T-helper 1 cell treated with Interleukin-12 subunit alpha and Interleukin-12 subunit beta and Interleukin-4 antibody, amounts not matched to agents 30 μg/mL and 1 μg/mL, for 36 hours (primary cell): Measurements from ENCODE around the gene NCK2.
A peak's percentile ranks its signal among the peaks of the same experiment; 100 is the strongest.

Experiments
- H3K27ac Mint-ChIP-seq: one replicate; pipeline ENCODE4 v1.8.0; 2021; ENCODE audit warnings: mild to moderate bottlenecking, mixed read lengths
- H3K27me3 Mint-ChIP-seq: one replicate; pipeline ENCODE4 v1.8.0; 2021; ENCODE audit warnings: low read depth, mixed read lengths
- H3K36me3 Mint-ChIP-seq: one replicate; pipeline ENCODE4 v1.8.0; 2021; ENCODE audit warnings: low read depth, mixed read lengths
- H3K4me1 Mint-ChIP-seq: one replicate; pipeline ENCODE4 v1.8.0; 2021; ENCODE audit warnings: low read depth, mixed read lengths
- H3K4me3 Mint-ChIP-seq: one replicate; pipeline ENCODE4 v1.8.0; 2021; ENCODE audit warnings: mild to moderate bottlenecking, moderate library complexity, mixed read lengths
- H3K9me3 Mint-ChIP-seq: one replicate; pipeline ENCODE4 v1.8.0; 2021; ENCODE audit warnings: mixed read lengths

The NCK2 gene

DNA sequence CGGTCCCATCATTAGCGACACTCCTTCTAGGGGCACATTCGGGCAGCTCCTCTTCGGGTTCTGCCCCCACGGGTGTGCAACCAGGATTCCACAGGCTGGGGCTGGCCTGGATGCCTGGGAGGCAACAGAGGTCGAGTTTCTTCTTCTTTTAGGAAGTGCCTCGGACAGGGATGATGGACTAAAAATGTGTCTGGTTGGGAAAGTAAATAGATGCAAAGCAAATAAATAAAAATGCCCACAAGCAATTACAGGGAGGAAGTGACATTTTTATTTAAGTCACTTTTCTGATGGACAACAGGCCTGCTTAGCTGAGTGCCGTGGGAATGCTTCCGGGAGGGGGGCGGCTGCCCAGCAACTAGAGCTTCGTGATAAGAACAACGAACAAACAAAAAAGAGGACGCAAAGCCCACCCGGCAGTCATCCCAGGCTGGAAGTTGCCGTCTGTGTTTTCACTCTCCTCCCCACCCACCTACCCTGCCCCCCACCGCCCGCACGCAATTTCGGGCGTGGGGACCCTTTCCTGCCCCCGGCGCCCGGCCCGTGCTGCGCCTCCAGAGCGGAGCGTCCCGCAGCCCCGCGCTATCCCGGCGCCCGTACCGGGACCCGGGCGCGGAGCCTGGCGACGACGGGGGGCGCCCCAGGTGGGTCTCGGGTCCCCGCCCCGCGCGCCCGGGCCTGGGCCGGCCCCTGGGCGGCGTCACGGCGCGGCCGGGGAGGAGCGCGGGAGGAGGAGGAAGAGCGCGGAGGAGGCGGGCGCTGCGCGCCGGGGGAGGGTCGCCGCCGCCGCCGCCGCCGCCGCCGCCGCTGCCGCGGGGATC, 412 bp upstream of the NCK2 start:
- Mint-ChIP-seq H3K27me3 (no peaks in the 10 kb centered on the region), H3K36me3 (peaks cover 38% of the 10 kb centered on the region), H3K4me3 (peak overlapping the region; percentile 81), H3K4me1 (peaks cover 75% of the 10 kb centered on the region), H3K9me3 (peaks cover 8% of the 10 kb centered on the region), H3K27ac (peak overlapping the region; percentile 86)

DNA sequence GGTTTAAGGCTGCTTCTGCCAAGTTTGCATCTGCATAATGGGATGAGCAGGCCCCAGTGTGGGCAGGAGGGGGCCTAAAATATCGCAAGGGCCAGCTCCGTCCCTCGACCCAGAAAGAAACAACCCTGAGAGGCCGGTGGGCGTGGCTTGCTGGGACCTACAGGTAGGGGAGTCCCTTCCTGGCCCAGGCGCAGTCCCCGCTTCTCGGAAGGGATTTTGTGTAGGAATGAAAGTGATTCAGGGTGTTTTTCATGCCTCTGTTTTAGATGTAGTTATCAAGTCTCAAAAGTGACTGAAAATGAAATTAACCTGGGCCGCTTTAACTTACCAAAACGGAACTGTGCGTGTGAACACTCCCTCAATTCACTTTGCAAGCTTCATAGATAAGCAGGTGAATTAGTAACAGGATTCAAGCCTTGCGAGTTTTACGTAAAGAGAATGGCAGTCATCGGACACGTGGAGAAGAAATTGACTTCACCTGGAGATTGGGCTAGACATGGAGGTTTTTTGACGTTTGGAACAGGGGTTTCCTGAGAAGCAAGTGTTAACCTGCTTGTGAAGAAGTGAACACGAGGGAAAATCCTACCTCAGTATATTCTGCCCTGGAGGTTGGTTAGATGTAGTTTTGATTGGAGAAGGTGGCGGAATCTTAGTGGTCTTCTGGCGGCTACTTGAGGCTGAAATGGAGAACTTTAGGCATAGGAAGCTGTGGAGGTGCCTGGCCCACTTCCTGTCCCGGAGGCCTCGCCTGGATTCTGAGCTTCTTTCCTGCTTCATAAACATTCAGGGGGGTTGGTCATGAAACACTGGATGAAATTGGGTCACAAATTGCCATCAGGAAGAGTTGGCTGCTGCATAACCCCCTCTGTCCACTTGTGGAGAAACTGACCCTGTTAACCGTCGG, 1.7 kb downstream of the NCK2 start:
- no peaks in the 10 kb centered on the region for H3K9me3 Mint-ChIP-seq
- H3K27ac Mint-ChIP-seq = peak overlapping the region; percentile 95
- H3K27me3 Mint-ChIP-seq = no peaks in the 10 kb centered on the region
- H3K4me1 Mint-ChIP-seq = peaks cover 76% of the 10 kb centered on the region
- peak overlapping the region; percentile 95 for H3K4me3 Mint-ChIP-seq
- peaks cover 48% of the 10 kb centered on the region for H3K36me3 Mint-ChIP-seq

GRCh38 chr2:105747254-105747894, 2.7 kb downstream of the NCK2 start:
- H3K36me3 Mint-ChIP-seq = peaks cover 47% of the 10 kb centered on the region

DNA sequence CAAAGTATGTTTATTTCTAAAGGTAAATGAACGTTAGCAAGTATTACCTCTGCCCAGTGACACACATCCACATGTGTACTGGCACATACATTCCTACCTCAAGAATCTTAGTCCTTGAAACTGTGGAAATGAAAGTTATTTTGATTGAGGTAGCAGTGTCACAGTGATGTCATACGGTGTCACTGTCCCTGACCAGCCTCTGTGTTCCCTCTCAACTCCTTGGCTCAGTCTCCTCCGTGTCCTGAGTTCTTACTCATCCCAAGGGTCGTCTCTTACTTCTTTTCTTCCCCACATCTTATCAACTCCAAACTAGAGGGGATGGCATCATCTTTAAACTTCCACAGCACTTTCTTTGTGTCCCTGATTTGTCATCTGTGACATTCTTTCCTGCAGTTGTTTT, 3.3 kb downstream of the NCK2 start:
- H3K36me3 Mint-ChIP-seq = peaks cover 50% of the 10 kb centered on the region
- peaks cover 69% of the 10 kb centered on the region for H3K4me1 Mint-ChIP-seq

More at GRCh38 chr2:105747254-105747894, 2.7 kb downstream of the NCK2 start:
- Mint-ChIP-seq H3K4me1 (peaks cover 70% of the 10 kb centered on the region), H3K4me3 (peak overlapping the region; percentile 95), H3K27ac (peak overlapping the region; percentile 95), H3K9me3 (no peaks in the 10 kb centered on the region), H3K27me3 (no peaks in the 10 kb centered on the region)

DNA sequence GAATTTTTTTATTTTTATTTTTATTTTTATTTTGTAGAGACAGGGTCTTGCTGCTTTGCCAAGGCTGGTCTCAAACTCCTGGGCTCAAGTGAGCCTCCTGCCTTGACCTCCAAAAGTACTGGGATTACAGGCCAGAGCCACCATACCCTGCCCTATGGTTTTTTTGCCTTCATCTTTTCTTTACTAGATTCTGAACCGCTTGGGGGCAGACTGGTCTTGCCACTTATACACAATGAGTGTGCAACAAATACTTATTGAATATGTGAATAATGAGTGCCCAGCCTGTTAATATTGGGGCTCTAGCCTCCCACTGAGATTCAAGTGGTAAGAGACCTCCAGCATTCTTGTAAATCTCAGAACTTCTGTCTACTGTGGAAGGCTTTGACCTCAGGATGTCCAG, 3.9 kb downstream of the NCK2 start:
- H3K27ac Mint-ChIP-seq = peak overlapping the region; percentile 94
- H3K4me3 Mint-ChIP-seq = peak overlapping the region; percentile 95

More for the DNA sequence above, 3.3 kb downstream of the NCK2 start:
- Mint-ChIP-seq H3K9me3 (no peaks in the 10 kb centered on the region), H3K27me3 (no peaks in the 10 kb centered on the region), H3K27ac (peak overlapping the region; percentile 95), H3K4me3 (peak overlapping the region; percentile 95)

GRCh38 chr2:105749583-105750400, 5.1 kb downstream of the NCK2 start:
- Mint-ChIP-seq H3K27me3 (no peaks in the 10 kb centered on the region), H3K27ac (peak overlapping the region; percentile 94), H3K4me3 (peak overlapping the region; percentile 95), H3K9me3 (no peaks in the 10 kb centered on the region), H3K4me1 (peaks cover 76% of the 10 kb centered on the region), H3K36me3 (peaks cover 61% of the 10 kb centered on the region)

More for the DNA sequence above, 3.9 kb downstream of the NCK2 start:
- Mint-ChIP-seq H3K36me3 (peaks cover 52% of the 10 kb centered on the region), H3K4me1 (peaks cover 71% of the 10 kb centered on the region), H3K27me3 (no peaks in the 10 kb centered on the region), H3K9me3 (no peaks in the 10 kb centered on the region)

GRCh38 chr2:105750735-105751134, 6.0 kb downstream of the NCK2 start:
- Mint-ChIP-seq H3K9me3 (no peaks in the 10 kb centered on the region), H3K27ac (peak overlapping the region; percentile 94), H3K4me3 (peak overlapping the region; percentile 95), H3K27me3 (no peaks in the 10 kb centered on the region), H3K36me3 (peaks cover 65% of the 10 kb centered on the region), H3K4me1 (peaks cover 84% of the 10 kb centered on the region)

GRCh38 chr2:105751272-105751671, 6.6 kb downstream of the NCK2 start:
- no peaks in the 10 kb centered on the region for H3K9me3 Mint-ChIP-seq
- peak overlapping the region; percentile 95 for H3K4me3 Mint-ChIP-seq
- H3K36me3 Mint-ChIP-seq = peaks cover 63% of the 10 kb centered on the region
- no peaks in the 10 kb centered on the region for H3K27me3 Mint-ChIP-seq
- H3K27ac Mint-ChIP-seq = peak overlapping the region; percentile 94
- H3K4me1 Mint-ChIP-seq = peaks cover 86% of the 10 kb centered on the region

DNA sequence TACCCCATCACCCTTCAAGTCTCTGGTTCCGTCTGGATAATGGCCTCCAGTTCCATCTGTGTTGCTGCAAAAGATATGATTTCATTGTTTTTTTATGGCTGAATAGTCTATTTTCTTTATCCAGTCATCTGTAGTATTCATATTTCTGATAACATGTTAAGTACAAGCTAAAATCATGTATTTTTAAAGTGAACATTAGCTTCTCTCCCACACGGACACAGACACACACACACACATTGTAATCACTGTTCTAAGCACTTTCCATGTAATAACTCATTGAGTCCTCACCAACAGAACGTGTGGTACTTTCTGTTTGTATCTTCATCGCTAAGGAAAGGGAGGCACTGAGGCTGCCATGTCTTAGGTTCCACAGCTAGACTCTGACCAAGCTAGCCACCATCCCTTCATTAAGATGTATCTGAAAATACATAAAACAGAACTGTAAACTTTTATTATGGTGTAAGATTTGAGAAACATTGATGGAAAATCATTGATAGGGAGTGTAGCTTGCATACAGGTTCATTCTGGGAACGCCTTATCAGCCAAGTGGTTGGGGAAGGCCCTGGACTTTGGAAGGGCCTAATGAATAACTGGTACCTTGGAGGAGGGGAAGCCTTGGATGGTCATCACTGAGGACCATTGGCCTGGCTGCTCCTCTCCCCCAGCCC, 8.1 kb downstream of the NCK2 start:
- H3K27me3 Mint-ChIP-seq = no peaks in the 10 kb centered on the region
- H3K36me3 Mint-ChIP-seq = peaks cover 59% of the 10 kb centered on the region
- H3K27ac Mint-ChIP-seq = peak overlapping the region; percentile 84
- no peaks in the 10 kb centered on the region for H3K9me3 Mint-ChIP-seq
- H3K4me3 Mint-ChIP-seq = peak overlapping the region; percentile 19
- H3K4me1 Mint-ChIP-seq = peaks cover 84% of the 10 kb centered on the region

- H3K27ac Mint-ChIP-seq = peak overlapping the region; percentile 84
- H3K4me3 Mint-ChIP-seq = peak overlapping the region; percentile 50
- peaks cover 83% of the 10 kb centered on the region for H3K4me1 Mint-ChIP-seq
- no peaks in the 10 kb centered on the region for H3K9me3 Mint-ChIP-seq
- H3K27me3 Mint-ChIP-seq = no peaks in the 10 kb centered on the region
- peaks cover 59% of the 10 kb centered on the region for H3K36me3 Mint-ChIP-seq
Observed at GRCh38 chr2:105753380-105753779, 8.7 kb downstream of the NCK2 start.

GRCh38 chr2:105754011-105754410, 9.3 kb downstream of the NCK2 start:
- Mint-ChIP-seq H3K27me3 (no peaks in the 10 kb centered on the region), H3K4me3 (peak overlapping the region; percentile 50), H3K9me3 (no peaks in the 10 kb centered on the region), H3K27ac (peak overlapping the region; percentile 84), H3K4me1 (peaks cover 84% of the 10 kb centered on the region), H3K36me3 (peaks cover 59% of the 10 kb centered on the region)

DNA sequence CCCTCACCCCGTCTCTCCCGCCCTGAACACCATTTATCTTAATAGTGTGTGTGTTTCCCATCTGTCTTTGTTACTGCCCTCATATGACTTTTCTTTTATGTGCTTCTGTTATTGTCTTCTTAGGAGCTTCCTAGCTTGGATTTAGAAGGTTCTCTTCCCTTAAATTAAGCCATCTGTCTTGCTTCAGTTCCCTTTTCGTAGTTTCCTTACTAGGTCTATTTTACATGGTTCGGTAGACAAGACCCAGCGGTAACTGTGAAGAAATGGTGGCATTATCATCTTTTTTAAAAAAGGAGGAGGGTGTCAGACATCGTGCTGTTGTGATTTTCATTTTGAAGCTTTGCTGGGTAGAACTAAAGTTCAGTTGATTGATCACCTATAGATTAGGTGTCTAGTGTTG, 10.3 kb downstream of the NCK2 start:
- Mint-ChIP-seq H3K9me3 (no peaks in the 10 kb centered on the region), H3K27me3 (no peaks in the 10 kb centered on the region), H3K27ac (peak overlapping the region; percentile 84), H3K36me3 (peaks cover 56% of the 10 kb centered on the region), H3K4me3 (peak overlapping the region; percentile 55), H3K4me1 (peaks cover 83% of the 10 kb centered on the region)

DNA sequence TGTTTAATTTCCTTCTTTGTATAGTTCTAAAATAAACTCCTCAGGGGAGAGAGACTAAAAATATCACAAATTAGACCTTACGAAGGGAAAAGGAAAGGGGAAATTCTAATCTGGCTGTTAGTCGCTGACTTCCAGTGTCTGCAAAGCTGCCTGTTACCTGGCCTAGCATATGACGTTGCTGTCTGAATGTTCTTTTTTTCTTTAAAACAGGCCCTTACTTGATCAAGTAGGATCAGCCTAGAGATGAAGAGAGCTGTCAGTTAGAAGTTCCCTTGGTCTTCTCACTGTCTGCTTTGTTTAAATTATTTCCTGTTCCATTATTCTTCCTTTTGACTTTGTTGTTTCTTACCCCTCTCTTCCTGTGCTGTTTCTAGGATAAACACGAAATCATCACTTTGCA, 11.2 kb downstream of the NCK2 start:
- Mint-ChIP-seq H3K27ac (peak overlapping the region; percentile 84), H3K4me3 (peak overlapping the region; percentile 55), H3K27me3 (no peaks in the 10 kb centered on the region), H3K9me3 (no peaks in the 10 kb centered on the region), H3K36me3 (peaks cover 47% of the 10 kb centered on the region), H3K4me1 (peaks cover 83% of the 10 kb centered on the region)
